Loucy (cell line): ENCODE measurements around the gene LTB4R.

Experiments used
- H2AFZ ChIP-seq: fragments of 200-600 bp; sonication (generic); 2 replicates; pipeline ENCODE4 v1.6.0; 2016; ENCODE audit warnings: antibody characterized with exemption, mild to moderate bottlenecking, low read length, moderate library complexity
- H3F3A ChIP-seq: fragments of 200-600 bp; 2 replicates; pipeline ENCODE4 v1.6.0; 2016; ENCODE audit warnings: antibody characterized with exemption, low read depth, mild to moderate bottlenecking
- H3K27me3 ChIP-seq: fragments of 200-600 bp; sonication (generic); 2 replicates; pipeline ENCODE4 v1.6.1; 2014; ENCODE audit warnings: low read length, mild to moderate bottlenecking; ENCODE audit not compliant: insufficient read depth, poor library complexity, severe bottlenecking
- H3K36me3 ChIP-seq: fragments of 200-600 bp; sonication (generic); 2 replicates; pipeline ENCODE4 v1.6.1; 2016; ENCODE audit warnings: low read length; ENCODE audit not compliant: insufficient read depth
- H3K4me1 ChIP-seq: fragments of 200-600 bp; sonication (generic); 2 replicates; pipeline ENCODE4 v1.5.1; 2014; ENCODE audit warnings: low read length, mild to moderate bottlenecking; ENCODE audit not compliant: insufficient read depth, poor library complexity, severe bottlenecking
- H3K4me2 ChIP-seq: fragments of 200-600 bp; sonication (generic); 2 replicates; pipeline ENCODE4 v1.6.0; 2014; ENCODE audit warnings: antibody characterized with exemption, low read length, low read depth, mild to moderate bottlenecking; ENCODE audit not compliant: poor library complexity, severe bottlenecking
- H3K4me3 ChIP-seq: fragments of 200-600 bp; sonication (generic); 2 replicates; pipeline ENCODE4 v1.5.1; 2014; ENCODE audit warnings: low read length, mild to moderate bottlenecking, mixed read lengths; ENCODE audit not compliant: poor library complexity, severe bottlenecking
- H3K79me2 ChIP-seq: fragments of 200-600 bp; sonication (generic); 2 replicates; pipeline ENCODE4 v1.6.1; 2014; ENCODE audit warnings: low read length; ENCODE audit not compliant: insufficient read depth
- H3K9ac ChIP-seq: fragments of 200-600 bp; sonication (generic); 2 replicates; pipeline ENCODE4 v1.6.0; 2014; ENCODE audit warnings: mild to moderate bottlenecking, low read depth, low read length, moderate library complexity; ENCODE audit not compliant: poor library complexity, severe bottlenecking
- H3K9me2 ChIP-seq: fragments of 200-600 bp; sonication (generic); replicated peaks from 2 replicates; pipeline ENCODE4 v1.6.1; 2016; ENCODE audit warnings: low read depth, low read length, mixed read lengths
- H3K9me3 ChIP-seq: fragments of 200-600 bp; sonication (generic); 2 replicates; pipeline ENCODE4 v1.6.1; 2014; ENCODE audit warnings: mild to moderate bottlenecking, antibody characterized with exemption, low read length, low read depth; ENCODE audit not compliant: insufficient read depth
- H4K20me1 ChIP-seq: fragments of 200-600 bp; sonication (generic); 2 replicates; pipeline ENCODE4 v1.6.0; 2014; ENCODE audit warnings: antibody characterized with exemption, low read length, mild to moderate bottlenecking; ENCODE audit not compliant: insufficient read depth, poor library complexity, severe bottlenecking
- CTCF ChIP-seq: fragments of 200-600 bp; sonication (generic); conservative IDR thresholded peaks from 2 replicates; pipeline ENCODE4 v1.5.1; 2014; ENCODE audit warnings: mild to moderate bottlenecking, antibody characterized with exemption, low read length
- EZH2phosphoT487 ChIP-seq: fragments of 200-600 bp; IDR thresholded peaks from 2 replicates; pipeline ENCODE4 v1.6.1; 2018; ENCODE audit warnings: antibody characterized with exemption, mild to moderate bottlenecking, moderate library complexity, borderline replicate concordance

The LTB4R gene

DNA sequence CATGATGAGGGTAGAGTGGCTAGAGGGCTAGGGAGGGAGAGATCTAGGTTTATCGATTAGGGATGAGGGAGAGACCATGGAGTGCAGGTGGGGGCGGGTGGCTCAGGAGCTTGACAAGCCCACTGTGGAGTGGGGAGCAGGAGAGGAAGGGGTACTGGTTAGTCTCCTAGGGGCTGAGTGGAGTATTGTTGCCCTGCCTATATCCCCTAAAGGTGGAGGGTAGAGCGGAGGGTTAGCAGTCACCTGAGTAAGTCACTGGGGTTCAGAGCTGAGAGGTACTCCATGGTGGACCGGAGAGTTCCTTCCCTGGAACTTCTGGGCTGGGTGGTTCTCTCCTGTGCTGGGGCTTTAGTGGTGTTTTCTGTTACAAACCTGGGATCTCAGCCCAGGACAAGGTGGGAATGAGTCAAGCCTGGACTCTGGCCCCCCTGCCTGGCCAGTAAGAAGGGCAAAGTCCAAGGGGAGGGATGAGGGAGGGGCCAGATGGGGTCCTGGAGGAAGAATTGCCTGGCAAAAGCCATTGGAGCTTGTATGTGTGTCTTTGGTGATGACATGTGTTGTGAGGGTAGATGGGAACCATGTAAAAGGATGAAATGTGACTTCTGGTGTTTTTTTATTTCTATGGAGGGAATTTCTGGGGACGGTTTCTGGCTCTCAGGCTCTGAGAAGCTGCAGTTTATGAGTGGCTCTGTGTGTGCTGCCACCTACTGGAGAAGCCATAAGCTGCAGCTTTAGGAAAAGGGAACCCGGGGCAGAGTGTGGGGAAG, 3.5 kb upstream of the LTB4R start, which contains the start of gene CIDEB:
Gene CIDEB (minus strand): TSS at position 403 of the 767 bp plus-strand sequence. CDS start 119 bp downstream, at position 284.
- Histone ChIP-seq H3K79me2 (no peaks in the 10 kb centered on the region; the same call in 1 of the 2 replicates), H3K4me1 (peaks cover 6% of the 10 kb centered on the region), H4K20me1 (no peaks in the 10 kb centered on the region), H3K9ac (no peak within 1 kb of the TSS), H2AFZ (no peak within 1 kb of the TSS), H3F3A (no peaks in the 10 kb centered on the region), H3K9me2 (no peaks in the 10 kb centered on the region), H3K4me3 (no peak within 1 kb of the TSS), H3K9me3 (no peaks in the 10 kb centered on the region), H3K4me2 (no peak within 1 kb of the TSS), H3K36me3 (peaks cover 38% of the 10 kb centered on the region; the same call in 1 of the 2 replicates), H3K27me3 (no peaks in the 10 kb centered on the region)
- TF ChIP-seq CTCF: peak; percentile 93
- no peak for TF ChIP-seq EZH2phosphoT487

- no peak overlapping the region for H2AFZ ChIP-seq
- no peaks in the 10 kb centered on the region for H3F3A ChIP-seq
- H3K9me3 ChIP-seq: no peaks in the 10 kb centered on the region
- H3K4me3 ChIP-seq: no peak overlapping the region
- peaks cover 32% of the 10 kb centered on the region; the same call in 1 of the 2 replicates for H3K36me3 ChIP-seq
- no peak overlapping the region for H3K4me2 ChIP-seq
- H4K20me1 ChIP-seq: no peaks in the 10 kb centered on the region
- H3K4me1 ChIP-seq: peaks cover 8% of the 10 kb centered on the region
- TF ChIP-seq CTCF: no peak; the same call in 1 of the 2 replicates
- no peak for TF ChIP-seq EZH2phosphoT487
- no peaks in the 10 kb centered on the region for H3K27me3 ChIP-seq
- no peaks in the 10 kb centered on the region for H3K79me2 ChIP-seq
- no peak overlapping the region for H3K9ac ChIP-seq
- H3K9me2 ChIP-seq: no peaks in the 10 kb centered on the region
Observed at GRCh38 chr14:24308342-24309124, 2.8 kb upstream of the LTB4R start.

GRCh38 chr14:24309538-24310264, 1.6 kb upstream of the LTB4R start, which contains the start of gene LTB4R2:
Gene LTB4R2, plus strand, starts transcription at chr14:24310140. Its CDS starts 525 bp downstream, at chr14:24310665.
- TF ChIP-seq CTCF: no peak
- TF ChIP-seq EZH2phosphoT487: no peak
- H3F3A ChIP-seq: no peaks in the 10 kb centered on the region
- no peak within 1 kb of the TSS for H3K4me3 ChIP-seq
- H3K9ac ChIP-seq: no peak within 1 kb of the TSS
- peaks cover 20% of the 10 kb centered on the region; the same call in 1 of the 2 replicates for H3K36me3 ChIP-seq
- H3K9me2 ChIP-seq: no peaks in the 10 kb centered on the region
- H3K4me2 ChIP-seq: no peak within 1 kb of the TSS
- H4K20me1 ChIP-seq: no peaks in the 10 kb centered on the region
- H2AFZ ChIP-seq: no peak within 1 kb of the TSS
- H3K4me1 ChIP-seq: peaks cover 20% of the 10 kb centered on the region
- H3K27me3 ChIP-seq: no peaks in the 10 kb centered on the region
- no peaks in the 10 kb centered on the region for H3K9me3 ChIP-seq
- no peaks in the 10 kb centered on the region for H3K79me2 ChIP-seq
